HG02623 (cell line): Measurements from ENCODE around the gene MXRA5.
"Not testable (repeated sequence)": the region's sequence is repeated elsewhere in the genome, so short reads cannot be mapped to it uniquely, and the experiment has no call there.

ENCODE experiments used
- ATAC-seq: cut with Tn5 transposase; IDR thresholded peaks from one replicate; pipeline ENCODE4 v1.9.1; 2021; ENCODE audit warnings: moderate library complexity; ENCODE audit not compliant: unreplicated experiment

MXRA5 gene, protein sequence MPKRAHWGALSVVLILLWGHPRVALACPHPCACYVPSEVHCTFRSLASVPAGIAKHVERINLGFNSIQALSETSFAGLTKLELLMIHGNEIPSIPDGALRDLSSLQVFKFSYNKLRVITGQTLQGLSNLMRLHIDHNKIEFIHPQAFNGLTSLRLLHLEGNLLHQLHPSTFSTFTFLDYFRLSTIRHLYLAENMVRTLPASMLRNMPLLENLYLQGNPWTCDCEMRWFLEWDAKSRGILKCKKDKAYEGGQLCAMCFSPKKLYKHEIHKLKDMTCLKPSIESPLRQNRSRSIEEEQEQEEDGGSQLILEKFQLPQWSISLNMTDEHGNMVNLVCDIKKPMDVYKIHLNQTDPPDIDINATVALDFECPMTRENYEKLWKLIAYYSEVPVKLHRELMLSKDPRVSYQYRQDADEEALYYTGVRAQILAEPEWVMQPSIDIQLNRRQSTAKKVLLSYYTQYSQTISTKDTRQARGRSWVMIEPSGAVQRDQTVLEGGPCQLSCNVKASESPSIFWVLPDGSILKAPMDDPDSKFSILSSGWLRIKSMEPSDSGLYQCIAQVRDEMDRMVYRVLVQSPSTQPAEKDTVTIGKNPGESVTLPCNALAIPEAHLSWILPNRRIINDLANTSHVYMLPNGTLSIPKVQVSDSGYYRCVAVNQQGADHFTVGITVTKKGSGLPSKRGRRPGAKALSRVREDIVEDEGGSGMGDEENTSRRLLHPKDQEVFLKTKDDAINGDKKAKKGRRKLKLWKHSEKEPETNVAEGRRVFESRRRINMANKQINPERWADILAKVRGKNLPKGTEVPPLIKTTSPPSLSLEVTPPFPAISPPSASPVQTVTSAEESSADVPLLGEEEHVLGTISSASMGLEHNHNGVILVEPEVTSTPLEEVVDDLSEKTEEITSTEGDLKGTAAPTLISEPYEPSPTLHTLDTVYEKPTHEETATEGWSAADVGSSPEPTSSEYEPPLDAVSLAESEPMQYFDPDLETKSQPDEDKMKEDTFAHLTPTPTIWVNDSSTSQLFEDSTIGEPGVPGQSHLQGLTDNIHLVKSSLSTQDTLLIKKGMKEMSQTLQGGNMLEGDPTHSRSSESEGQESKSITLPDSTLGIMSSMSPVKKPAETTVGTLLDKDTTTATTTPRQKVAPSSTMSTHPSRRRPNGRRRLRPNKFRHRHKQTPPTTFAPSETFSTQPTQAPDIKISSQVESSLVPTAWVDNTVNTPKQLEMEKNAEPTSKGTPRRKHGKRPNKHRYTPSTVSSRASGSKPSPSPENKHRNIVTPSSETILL (N-terminal part only)

DNA sequence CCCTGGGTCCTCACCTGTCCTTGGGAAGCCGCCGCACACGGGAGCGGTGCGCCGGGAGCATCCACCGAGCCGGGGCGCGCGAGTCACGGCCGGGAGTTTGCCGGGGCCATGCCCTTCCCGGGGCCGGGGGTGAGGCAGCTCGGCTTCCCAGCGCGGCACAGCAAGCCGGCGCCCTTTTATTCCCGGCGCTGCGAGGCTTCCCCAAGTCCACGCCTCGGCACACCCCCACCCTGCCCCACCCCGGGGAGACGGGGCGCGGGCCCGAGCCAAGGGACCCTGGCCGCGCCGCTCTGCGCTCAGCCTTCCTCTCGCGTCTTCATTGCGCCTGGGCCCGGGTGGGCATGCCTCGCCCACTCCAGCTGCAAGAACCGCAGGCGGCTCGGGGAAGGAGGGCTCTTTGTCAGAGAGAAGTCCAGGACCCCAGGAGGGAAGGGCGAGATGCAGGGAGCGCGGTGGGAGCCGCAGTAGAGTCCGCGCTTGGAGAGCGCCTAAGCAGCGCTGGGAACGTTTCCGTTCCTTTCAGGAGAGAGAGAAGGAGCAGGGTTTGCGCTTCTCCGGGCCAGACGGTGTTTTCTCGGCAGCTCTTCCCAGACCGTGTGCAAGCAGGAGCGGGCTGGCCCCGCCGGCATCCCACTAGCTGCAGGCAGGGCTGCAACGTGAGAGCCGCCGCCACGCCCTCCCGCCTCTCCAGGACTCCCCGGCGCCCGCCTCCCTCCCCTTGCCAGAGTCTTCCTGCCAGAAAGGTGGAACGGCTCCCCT, at the start of gene MXRA5:
Gene MXRA5, minus strand, starts transcription at position 152 of the 759 bp plus-strand sequence. CDS start 2,819 bp downstream, outside the sequence.
- ATAC-seq = no peak

DNA sequence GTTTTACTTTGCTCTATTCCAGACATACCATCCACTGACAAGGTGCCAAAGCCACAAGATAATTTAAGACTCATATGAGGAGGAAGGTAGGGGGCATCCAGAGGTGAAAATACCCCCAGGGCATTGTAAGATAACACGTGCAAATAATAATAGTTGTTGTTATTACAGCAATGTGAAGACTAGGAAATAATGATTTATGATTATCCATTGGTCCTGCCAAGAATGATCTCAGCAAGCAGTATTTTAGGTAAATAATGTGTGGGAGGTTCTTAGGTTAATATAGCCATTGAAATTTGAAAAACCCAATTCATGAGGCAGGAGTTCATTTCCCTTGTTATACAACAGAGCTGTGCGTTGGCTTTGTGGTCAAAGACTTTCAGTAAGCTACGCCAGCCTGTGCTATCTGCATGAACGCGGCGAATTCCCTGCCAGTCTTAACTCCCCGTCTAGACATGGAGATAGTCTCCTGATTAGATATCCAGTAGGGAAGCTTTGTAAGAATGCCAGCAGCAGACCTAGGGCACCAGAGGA, 47.2 kb upstream of the MXRA5 start:
- ATAC-seq = no peak

DNA sequence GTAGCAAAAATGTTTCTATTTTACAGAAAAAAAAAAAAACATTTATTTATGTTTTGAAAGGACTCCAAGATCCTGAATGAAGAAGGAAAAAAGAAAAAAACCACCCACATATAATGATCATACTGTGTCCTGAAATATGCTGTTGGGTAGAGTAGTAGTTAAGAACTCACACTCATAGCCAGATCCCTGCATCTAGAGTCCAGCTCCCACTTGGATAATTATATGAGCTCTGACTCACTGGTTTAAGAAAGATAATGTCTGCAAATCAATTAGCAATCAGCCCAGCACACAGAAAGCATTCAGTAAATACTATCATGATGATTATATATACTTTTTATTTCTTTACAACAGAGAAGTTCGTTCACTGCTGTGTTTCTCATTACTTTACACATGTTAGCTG, 46.7 kb upstream of the MXRA5 start:
- no peak for ATAC-seq

DNA sequence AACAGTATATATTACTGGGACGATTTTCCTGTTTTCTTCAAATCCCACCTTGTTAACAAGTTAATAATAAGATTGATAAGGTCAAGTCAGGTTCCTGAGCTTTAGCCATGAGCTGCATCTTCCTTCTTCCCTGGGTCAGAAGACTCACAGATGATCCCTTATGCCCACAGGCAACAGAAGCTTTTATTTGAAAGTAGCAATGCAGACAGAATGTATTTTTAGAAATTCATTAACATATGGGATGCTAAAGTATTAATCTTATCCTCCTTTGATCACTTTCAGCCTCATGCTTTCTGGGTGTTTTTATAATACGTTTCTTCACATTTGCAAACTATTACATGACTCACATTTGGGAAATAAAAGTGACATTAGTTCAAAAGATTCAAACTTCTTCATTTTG, 42.0 kb upstream of the MXRA5 start:
- no peak for ATAC-seq

DNA sequence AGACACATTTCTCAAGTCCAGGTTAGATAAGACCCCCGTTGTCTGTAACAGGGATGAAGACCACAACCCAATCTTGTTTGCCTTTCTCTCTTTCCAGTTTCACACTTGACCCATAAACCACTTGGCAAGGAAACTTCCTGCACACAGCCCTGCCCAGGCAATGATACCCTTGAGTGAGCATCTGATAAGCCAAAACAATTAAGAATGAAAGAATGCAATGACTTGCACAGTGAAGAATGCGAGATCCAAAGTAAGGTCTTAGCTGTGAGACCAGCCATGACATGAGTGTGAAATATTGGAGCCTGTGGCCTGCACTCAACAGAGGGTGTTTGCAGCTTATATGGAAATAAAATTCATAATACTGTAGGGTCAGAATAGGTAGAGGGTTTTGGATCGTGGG, 37.9 kb upstream of the MXRA5 start:
- ATAC-seq = no peak

DNA sequence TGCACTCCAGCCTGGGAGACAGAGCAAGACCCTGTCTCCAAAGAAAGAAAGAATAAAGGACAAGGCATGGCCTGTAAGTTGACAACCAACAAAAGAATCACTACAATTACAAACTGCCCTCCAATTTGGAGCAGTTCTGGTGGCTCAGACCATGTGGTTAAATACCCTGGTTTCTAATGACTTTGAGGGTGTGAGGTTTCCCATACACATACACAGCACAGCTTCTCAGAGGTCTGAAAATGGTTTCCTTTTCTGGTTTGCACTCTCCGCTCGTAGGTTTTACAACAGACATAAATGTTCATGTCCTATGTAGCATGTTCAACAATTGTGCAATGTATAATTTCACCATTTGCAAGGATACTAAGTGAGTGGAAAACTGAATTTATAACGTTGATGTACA, 34.2 kb upstream of the MXRA5 start:
- ATAC-seq = no peak

DNA sequence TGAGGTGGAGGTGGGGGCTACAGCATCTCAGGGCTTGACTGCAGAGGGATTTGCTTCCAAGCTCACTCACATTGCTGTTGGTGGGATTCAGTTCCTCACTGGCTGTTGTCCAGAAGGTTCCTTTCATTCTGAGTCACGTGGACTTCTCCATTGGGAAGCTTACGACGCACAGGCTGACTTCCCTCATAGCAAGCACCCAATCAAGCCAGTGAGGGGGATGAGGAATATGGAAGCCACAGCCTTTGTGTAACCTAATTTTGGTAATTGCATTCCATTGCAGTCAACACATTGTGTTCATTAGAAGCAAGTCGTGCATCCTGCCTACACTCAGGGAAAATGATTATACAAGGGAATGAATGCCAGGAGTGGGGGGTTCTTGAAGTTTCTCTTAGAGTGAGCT, 32.7 kb upstream of the MXRA5 start:
- no peak for ATAC-seq

DNA sequence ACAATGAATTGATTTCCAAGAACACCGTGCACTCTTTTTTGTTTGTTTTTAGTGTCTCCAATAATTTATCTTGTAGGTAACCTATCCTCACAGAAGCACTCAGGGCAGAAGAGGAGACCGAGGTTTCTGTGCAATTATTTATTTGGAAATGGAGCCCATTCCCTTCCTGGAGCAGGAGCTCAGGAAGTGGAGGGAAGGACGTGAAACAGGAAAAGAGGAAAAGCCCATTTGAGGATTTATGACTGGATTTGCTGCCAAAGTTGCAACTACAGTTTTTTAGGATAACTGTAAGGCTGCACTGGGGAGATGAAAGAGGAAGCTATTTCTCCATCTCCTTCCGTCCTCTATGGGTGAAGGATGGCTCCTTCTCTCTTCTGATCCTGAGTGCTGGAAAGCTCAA, 31.7 kb upstream of the MXRA5 start:
- ATAC-seq = no peak

DNA sequence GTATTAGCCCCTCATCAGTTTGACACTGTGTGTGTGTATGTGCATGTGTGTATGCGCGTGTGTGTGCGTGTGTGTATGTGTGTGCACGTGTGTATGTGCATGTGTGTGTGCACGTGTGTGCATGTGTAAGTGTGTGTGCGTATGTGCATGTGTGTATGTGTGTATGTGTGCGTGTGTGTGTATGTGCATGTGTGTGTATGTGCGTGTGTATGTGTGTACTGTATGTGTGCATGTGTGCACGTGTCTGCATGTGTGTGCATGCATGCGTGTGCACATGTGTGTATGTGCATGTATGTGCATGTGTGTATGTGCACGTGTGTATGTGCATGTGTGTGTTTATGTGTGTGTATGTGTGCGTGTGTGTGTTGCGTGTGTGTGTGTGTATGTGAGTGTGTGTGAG, 31.1 kb upstream of the MXRA5 start:
- ATAC-seq = no peak

DNA sequence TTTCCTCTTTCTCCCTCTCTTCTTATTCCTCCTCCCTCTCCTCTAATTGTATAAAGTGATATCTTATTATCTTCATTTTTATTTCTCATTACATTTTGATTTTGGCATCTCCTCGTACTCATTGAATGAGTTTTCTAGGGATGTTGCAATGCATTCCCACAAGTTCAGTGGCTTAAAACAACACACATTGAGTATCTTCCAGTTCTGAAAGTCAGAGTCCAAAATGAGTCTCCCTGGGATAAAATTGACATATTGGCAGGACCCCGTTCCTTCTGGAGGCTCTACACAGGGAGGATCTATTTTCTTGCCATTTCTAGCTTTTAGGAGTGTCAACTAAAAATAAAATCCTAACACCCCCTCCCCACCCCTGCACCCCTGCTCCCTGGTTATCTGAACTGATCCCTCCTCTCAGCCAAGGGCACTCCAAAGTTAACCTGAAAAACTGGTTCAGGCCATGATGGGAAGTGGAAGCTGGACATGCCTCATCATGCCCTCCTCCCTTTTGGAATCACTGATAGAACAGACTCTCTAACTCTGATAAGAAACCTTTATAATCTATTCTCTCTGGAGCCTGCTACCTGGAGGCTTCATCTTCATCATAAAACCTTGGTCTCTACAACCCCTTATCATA, 29.5 kb upstream of the MXRA5 start:
- not testable (repeated sequence) for ATAC-seq

DNA sequence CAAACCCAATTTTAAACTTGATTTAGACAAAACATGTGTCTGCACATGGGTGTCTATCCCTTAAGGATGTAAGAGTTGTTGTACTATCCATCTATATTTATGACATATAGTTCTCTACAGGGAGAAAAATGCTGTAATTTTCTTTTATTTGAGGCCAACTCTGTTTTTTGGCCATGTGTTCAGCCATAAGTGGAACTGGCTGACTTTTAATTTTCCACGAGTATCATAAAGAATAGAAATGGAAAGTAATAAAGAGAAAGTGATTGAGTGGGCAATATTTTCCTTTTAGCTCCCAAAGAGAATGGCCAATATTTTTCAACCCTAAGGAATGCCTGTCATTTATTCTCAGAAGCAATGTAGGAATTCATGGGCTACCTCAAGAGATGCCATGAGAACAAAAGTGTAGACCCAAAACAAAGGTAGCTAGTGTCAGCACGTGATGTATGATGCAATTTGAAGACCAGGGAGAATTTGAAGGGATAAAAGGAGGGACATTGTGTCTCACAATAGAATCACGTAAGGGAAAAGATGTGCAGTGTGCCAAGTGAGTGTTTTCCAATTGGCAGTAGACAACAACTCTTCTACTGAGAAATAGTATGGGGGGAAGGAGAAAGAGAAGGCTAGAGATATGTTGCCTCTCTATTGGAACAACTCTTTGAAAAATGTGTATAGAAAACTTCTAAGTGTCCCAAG, 27.8 kb upstream of the MXRA5 start:
- no peak for ATAC-seq

DNA sequence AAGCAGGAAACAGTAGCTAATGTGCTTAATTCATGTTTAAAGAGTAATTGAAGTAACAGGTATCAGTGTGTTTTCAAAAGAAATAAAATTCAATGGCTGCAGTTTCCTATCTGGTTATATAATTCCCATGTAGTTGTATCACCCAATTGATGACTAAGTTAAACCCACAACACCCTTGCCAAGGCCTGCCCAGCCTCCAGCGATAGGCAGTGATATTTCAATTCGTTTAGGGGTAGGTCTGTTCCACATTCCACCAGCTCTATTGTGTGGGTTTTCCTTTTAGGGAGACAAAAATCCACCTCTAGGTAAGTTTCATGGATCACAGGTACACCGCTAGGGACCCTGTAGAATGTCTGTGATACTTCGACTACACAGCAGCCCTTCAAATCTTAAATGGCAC, 24.7 kb upstream of the MXRA5 start:
- ATAC-seq = no peak

DNA sequence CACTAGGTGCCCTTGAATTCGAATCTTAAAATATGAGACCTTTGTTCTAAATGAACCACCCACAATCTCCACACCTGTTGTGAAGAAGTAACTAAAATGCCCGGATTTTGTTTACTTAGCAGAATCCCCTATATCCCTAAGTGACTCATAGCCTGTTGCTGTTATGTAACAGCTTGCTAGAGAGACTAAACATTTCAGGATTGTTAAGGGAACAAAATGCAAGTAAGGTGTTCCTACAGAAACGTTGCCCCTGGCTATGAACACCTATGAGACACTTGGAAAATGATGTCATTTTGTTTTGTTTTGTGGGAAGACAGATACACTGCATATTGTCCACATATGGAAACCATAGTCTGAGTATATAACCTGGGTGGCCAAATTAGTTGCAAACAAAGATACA, 24.2 kb upstream of the MXRA5 start:
- ATAC-seq = no peak

DNA sequence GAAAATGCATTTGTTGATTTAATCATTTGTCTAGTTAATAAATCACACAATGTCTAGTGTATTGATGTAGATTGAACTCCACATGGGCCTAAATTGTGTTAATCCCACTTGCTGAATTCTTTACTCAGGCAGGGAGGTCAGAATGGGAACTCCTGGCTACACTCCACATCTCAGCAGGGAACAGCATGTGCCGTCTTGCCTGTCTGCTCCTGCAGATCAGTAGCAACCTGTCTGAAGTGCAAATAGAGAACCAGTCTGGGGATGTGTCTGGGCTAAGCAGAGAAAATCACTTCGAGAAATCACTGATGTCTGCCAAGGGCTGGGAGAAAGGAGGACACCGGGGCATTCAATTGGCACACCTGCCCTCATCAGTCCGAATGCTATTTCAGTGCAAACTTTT, 16.5 kb upstream of the MXRA5 start:
- ATAC-seq = no peak

DNA sequence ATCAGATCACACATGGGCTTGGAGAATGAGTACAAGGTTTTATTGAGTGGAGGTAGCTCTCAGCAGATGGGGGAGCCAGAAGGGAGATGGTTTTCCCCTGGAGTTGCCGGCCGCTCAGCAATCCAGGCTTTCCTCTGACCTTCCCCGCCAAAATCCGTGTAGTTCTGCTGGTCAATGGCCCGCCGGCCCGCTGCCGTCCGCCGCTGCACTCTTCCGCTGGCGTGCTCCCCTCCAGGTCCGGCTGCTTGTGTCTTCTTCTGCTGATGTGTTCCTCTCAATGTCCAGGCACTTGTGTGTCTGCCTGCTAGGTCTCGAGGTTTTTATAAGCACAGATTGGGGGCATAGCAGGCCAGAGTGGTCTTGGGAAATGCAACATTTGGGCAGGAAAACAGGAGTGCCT, 14.4 kb upstream of the MXRA5 start:
- no peak for ATAC-seq

DNA sequence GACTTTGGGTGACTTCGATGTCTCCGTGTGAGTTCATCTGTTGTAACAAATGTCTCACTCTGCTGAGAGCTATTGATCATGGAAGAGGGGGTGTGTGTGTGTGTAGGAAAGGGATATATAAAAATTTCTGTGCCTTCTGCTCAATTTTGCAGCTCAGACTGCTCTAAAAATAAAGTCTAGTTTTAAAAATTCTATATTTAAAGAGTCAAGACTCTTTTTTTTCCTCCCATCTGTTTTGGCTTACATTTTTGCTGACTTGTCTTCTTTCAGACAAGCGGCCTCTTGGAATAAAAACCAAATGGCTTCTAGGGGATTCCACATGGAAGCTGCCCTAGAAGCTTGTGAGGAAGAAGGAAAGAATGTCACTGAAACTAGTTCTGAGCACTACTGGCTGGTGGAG, 6.3 kb upstream of the MXRA5 start:
- not testable (repeated sequence) for ATAC-seq

DNA sequence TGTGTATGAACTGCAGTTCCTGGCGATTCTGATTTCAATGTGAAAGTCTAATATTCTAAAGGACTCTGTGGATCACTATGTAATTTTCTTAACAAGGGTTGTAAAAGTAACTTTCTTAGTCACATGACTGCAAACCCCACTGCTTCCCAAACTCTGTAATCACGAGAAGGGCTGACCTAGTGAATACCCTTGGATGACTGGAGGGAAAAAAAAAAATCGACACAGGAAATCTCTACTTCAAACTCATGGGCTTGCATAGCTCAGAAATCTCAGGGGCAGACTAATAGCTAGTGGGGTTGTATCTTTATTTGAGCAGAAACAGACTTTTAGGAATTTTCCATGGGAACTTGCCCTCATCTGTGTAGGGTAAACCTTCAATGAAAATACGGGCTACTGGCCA, 4.8 kb upstream of the MXRA5 start:
- ATAC-seq = no peak

DNA sequence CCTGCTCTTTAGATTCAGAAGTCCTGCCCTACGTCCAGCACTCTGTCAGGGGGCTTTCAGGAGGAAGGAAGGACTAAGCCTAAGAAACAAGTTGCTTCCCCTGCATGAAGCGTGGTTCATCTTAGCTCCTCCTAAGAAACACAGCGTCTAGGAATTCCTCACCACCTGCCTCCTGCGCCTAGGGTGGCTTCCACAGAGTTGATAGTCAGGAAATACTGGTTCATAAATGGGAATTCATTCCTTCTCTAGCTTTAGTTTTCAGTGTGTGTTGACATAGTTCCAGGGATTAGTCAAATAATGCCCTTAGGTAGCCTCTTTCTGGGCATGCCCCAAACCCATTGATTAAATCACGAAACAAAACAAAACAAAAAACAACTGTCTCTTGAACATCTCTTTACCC, 1.7 kb upstream of the MXRA5 start:
- ATAC-seq = no peak
